NCI-H1417 treated with DMSO at 0.1 percent for 48 hours (cell line): Measurements from ENCODE around the gene S100A8.

Experiments
- DNase-seq: peaks from one replicate; lab custom pipeline; 2025; lab: John Stamatoyannopoulos, UW

Gene S100A8

DNA sequence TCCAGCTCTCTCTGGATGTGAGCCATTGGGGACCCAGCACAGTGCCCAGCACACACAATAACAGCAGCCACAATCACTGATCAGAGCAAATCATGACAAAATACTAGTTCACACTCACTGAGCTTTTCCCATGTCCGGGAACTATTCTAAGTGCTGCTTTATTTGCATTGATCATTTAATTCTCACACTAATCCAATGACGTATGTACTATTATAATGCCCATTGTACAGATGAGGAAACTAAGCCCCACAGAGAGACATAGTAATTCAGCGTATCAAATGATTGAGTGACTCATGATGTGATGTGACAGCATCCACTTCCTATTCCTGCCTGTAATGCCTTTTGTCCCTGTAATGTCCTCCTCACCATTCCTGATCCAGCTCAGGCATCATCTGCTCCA lies 1.9 kb upstream of the S100A8 start:
- DNase-seq: no peak

GRCh38 chr1:153392258-153392657 lies 1.4 kb upstream of the S100A8 start:
- DNase-seq: no peak

GRCh38 chr1:153389973-153390879 lies 647 bp downstream of the S100A8 start:
- DNase-seq: no peak

- DNase-seq: no peak
Measured at GRCh38 chr1:153389401-153389800, 1.5 kb downstream of the S100A8 start.

GRCh38 chr1:153387785-153388184 lies 3.1 kb downstream of the S100A8 start:
- DNase-seq: no peak

- no peak for DNase-seq
Measured at GRCh38 chr1:153387001-153387400, 3.9 kb downstream of the S100A8 start.

DNA sequence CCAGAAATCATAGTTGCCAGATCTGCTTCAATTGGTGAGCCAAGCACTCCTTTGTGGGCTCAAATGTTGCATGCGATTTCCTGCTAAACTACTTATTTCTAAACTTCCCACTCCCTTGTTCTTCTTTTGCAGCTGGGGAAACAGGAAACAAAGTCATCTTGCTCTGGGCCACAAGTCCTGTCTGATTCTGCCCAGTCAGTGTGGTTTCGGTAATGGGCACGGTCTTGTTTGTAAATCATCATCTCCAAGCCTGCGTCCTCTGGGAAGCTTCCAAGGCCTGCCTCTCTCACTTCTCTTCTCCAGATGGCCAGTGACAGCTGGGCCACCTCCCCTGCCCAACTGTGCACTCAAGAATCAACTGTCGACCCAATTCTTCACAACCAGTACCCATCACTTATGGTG lies 4.4 kb downstream of the S100A8 start:
- no peak for DNase-seq

DNA sequence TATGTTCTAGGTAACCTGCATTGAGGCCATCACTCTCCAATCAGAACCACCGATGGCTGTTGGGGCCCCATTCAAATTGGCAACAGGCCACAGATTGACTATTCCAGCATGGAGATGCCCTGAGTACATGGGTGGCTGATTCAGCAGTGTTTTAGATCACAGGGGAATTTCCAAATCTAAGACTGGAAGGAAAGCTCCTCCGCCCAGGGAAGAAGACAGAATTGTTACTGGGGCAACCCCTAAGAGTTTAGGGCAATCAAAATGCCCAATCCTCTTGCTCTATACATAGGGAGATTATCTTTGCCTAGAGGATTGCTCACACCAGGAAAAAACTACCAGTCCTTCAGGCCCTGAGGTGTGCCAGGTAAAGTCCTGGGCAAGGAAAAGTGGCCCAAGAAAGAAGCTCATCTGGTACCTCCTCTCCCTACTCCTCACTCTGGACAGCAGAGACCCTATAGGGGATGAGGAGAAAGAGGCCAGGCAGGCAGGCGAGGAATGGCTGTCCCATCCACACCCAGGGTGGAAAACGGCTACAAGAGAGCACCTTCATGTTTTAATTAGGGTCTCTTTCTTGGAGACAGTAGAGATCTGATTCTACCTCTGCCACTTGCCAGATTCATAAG lies 5.8 kb downstream of the S100A8 start:
- DNase-seq: no peak

DNA sequence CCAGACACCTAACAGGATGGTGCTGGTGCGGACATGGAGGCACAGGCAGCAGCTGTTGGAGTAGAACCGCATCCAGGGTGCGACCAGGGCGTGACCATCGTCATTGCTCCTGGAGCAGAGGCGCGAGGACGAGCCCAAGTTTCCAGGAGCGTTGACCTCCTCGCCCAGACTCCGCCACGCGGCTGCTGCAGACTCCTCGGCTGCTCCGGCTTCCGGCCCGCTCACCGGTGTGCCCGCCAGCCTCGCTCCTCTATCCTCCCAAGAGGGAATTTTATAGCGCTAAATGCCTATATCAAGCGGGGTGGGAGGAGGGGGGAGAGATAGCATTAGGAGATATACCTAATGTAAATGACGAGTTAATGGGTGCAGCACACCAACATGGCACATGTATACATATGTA lies 10.2 kb downstream of the S100A8 start:
- DNase-seq: no peak

- no peak for DNase-seq
Measured at GRCh38 chr1:153379591-153379990, 11.3 kb downstream of the S100A8 start.

- no peak for DNase-seq
Measured at GRCh38 chr1:153375511-153375910, 15.4 kb downstream of the S100A8 start, which contains the start of gene S100A12. S100A12 (minus strand) TSS chr1:153375621; CDS start chr1:153374592, 1,029 bp downstream.

- DNase-seq: no peak
Measured at GRCh38 chr1:153374071-153374470, 16.8 kb downstream of the S100A8 start.

DNA sequence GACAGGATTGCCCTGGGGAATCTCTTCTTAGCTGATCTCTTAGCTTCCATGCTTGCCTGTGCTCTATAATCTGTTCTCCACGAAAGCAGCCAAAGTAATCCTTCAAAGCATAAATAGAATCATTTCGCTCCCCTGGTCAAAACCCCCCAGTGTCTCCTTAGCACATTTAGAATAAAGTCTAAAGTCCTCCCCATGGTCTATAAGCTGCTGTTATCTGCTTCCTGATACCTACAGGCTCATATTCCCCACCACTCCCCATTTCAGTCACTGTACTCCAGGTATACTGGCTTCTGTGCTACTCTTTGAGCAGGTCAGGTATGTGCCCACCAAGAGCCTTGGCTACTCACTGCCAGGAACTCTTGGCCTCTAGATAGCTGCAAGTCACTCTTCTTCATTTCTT lies 18.3 kb downstream of the S100A8 start:
- DNase-seq: no peak

DNA sequence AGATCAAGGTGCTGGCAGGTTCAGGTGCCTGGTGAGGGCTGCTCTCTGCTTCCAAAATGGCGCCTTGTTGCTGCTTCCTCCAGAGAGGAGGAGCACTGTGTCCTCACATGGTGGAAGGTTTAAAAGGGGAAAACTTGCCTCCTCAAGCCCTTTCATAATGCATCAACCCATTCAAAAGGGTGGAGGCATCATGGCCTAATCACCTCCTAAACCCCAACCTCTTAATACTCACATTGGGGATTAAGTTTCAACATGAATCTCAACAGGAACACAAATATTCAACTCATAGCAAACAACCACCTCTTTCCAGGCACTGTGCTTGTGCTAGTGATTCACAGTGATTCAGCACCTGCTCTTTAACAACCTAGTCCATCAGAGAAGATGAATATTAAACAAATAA lies 19.6 kb downstream of the S100A8 start:
- no peak for DNase-seq

DNA sequence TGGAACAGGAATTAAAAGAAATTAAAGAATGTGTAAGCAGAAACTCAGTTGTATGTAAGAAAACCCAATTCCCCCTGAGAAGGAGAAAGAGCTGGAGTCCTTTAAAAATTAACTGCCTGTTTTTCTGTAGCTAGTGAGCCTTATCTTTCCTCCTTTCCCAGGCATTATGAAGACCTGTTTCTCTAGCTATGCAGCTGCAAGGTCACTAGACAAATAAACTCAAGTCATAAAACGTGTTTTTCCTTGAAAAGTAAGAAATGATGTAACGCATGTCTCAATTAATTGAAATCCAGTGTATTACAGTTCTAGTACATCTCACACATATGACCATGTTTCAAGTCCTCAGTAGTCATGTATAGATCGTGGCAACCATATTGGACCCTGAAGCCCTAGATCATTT lies 20.7 kb downstream of the S100A8 start:
- no peak for DNase-seq

GRCh38 chr1:153368495-153368894 lies 22.4 kb downstream of the S100A8 start:
- no peak for DNase-seq

DNA sequence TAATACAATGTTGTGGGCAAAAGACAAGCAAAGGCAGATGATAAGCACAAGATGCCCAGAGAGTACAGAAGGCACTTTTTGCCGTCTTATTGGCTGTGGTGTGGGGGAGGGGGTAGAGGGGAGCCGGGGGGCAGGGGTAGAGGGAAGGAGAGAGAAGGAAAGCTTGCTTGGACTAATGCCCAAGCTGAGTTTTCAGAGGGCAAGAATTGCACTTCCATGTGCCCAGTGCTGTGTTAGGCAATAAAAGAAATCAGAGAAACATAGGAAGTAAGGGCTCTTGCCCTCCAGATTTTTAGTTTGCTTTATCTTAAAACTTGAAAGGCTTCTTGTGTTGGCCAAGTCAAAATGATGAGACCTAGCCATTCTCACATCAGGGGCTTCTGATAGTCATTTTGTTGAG lies 23.8 kb downstream of the S100A8 start:
- DNase-seq: no peak

- no peak for DNase-seq
Measured at GRCh38 chr1:153366261-153366660, 24.6 kb downstream of the S100A8 start.

- DNase-seq: no peak
Measured at GRCh38 chr1:153365696-153366095, 25.2 kb downstream of the S100A8 start.

- no peak for DNase-seq
Measured at GRCh38 chr1:153364766-153365666, 25.9 kb downstream of the S100A8 start.

GRCh38 chr1:153364156-153364555 lies 26.7 kb downstream of the S100A8 start:
- DNase-seq: no peak

DNA sequence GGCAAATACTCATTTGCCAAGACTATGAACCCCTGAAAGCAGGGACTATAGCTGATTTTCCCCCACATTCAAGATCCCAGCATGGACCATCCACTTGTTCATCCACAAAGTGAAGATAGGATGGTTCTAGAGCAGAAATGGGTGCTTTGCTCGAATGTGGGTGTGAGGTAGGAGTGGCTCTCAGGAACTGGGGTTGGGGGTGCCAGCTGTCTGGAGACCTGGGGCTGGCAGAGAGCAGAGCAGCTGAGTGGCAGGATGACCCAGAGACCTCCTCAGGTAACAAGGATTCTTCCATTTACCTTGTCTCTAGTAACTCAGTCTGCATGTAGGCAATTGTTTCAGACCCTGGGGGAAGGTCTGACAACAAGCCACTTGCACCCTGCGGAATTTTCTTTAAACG lies 27.2 kb downstream of the S100A8 start:
- DNase-seq: no peak
